Measurements from ENCODE around the gene RPL41.
"Not testable (repeated sequence)": the region's sequence is repeated elsewhere in the genome, so short reads cannot be mapped to it uniquely, and the experiment has no call there.

Gene RPL41

GRCh38 chr12:56154818-56155217 is 38.4 kb downstream of the RPL41 start:
- no peak for DNase-seq (ENCODE audit: low spot score)

- no peak for DNase-seq (ENCODE audit: low spot score)
These were observed 38.9 kb downstream of the RPL41 start for GRCh38 chr12:56155256-56155845.

GRCh38 chr12:56156464-56157200 is 40.2 kb downstream of the RPL41 start:
- DNase-seq (ENCODE audit: low spot score): not testable (repeated sequence)

- DNase-seq (ENCODE audit: low spot score): peak; percentile 85
These were observed 41.0 kb downstream of the RPL41 start for GRCh38 chr12:56157201-56158028.

GRCh38 chr12:56158029-56158925 is 41.8 kb downstream of the RPL41 start, which contains the start of gene MYL6:
Gene MYL6 (plus strand): TSS chr12:56158359. CDS start chr12:56158402, 43 bp downstream.
- peak; percentile 95 for DNase-seq (ENCODE audit: low spot score)

GRCh38 chr12:56158926-56159461 is 42.6 kb downstream of the RPL41 start:
- DNase-seq (ENCODE audit: low spot score): peak; percentile 22

GRCh38 chr12:56159482-56160192 is 43.2 kb downstream of the RPL41 start:
- DNase-seq (ENCODE audit: low spot score): no peak

- DNase-seq (ENCODE audit: low spot score): no peak
These were observed 43.8 kb downstream of the RPL41 start for GRCh38 chr12:56160193-56160763.

- no peak for DNase-seq (ENCODE audit: low spot score)
These were observed 44.7 kb downstream of the RPL41 start for GRCh38 chr12:56160894-56161689.

GRCh38 chr12:56161690-56162351 is 45.4 kb downstream of the RPL41 start:
- DNase-seq (ENCODE audit: low spot score): no peak

- DNase-seq (ENCODE audit: low spot score): no peak
These were observed 46.2 kb downstream of the RPL41 start for GRCh38 chr12:56162468-56163290.

GRCh38 chr12:56163533-56164344 is 47.3 kb downstream of the RPL41 start:
- DNase-seq (ENCODE audit: low spot score): no peak

- DNase-seq (ENCODE audit: low spot score): no peak
These were observed 47.9 kb downstream of the RPL41 start for GRCh38 chr12:56164345-56164729.

- no peak for DNase-seq (ENCODE audit: low spot score)
These were observed 48.9 kb downstream of the RPL41 start for GRCh38 chr12:56165369-56165768.

Data from germinal center (tissue), 1 donor.